ENCODE measurements around the gene PAK5.

- TF ChIP-seq CTCF (IDR thresholded peaks at IDR 0.05), result no peak
- no peak for TF ChIP-seq POLR2A (IDR thresholded peaks at IDR 0.05)
These were observed 201.0 kb downstream of the PAK5 start for GRCh38 chr20:9637889-9638288.
